ENCODE data around the gene TREX2.

TREX2 gene

DNA sequence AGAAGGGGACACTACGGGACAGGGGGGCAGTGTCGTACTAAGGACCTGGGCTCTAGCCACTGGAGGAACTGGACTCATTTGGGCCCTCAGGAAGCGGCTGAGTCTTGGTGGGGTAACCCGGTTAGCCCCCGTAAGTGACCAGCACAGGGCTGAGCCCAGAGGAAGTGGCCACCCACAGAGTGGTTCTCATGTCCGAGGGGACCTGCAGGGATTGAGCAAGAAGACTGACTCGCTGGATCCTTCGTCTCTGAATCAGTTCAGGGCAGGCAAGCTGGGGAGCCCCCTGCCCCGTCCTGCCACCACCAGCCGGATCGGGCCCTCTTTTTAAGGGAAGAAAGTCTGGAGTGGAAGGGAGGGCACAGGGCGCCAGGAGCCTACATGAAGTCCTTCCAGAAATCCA lies 48.2 kb upstream of the TREX2 start:
- Histone ChIP-seq H3K27ac (replicated peaks) (no peak overlapping the region), H3K4me3 (replicated peaks; ENCODE audit: insufficient read depth, low read length) (no peak overlapping the region), H3K27me3 (ENCODE audit: insufficient read depth, poor library complexity, severe bottlenecking) (no peaks in the 10 kb centered on the region)
- DNase-seq (ENCODE audit: low read depth in 1 of 2, low spot score in 1 of 2): no peak
- TF ChIP-seq GABPA (IDR thresholded peaks at IDR 0.05; ENCODE audit: low read depth): no peak
- TF ChIP-seq, protein P1, sequence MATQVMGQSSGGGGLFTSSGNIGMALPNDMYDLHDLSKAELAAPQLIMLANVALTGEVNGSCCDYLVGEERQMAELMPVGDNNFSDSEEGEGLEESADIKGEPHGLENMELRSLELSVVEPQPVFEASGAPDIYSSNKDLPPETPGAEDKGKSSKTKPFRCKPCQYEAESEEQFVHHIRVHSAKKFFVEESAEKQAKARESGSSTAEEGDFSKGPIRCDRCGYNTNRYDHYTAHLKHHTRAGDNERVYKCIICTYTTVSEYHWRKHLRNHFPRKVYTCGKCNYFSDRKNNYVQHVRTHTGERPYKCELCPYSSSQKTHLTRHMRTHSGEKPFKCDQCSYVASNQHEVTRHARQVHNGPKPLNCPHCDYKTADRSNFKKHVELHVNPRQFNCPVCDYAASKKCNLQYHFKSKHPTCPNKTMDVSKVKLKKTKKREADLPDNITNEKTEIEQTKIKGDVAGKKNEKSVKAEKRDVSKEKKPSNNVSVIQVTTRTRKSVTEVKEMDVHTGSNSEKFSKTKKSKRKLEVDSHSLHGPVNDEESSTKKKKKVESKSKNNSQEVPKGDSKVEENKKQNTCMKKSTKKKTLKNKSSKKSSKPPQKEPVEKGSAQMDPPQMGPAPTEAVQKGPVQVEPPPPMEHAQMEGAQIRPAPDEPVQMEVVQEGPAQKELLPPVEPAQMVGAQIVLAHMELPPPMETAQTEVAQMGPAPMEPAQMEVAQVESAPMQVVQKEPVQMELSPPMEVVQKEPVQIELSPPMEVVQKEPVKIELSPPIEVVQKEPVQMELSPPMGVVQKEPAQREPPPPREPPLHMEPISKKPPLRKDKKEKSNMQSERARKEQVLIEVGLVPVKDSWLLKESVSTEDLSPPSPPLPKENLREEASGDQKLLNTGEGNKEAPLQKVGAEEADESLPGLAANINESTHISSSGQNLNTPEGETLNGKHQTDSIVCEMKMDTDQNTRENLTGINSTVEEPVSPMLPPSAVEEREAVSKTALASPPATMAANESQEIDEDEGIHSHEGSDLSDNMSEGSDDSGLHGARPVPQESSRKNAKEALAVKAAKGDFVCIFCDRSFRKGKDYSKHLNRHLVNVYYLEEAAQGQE (IDR thresholded peaks at IDR 0.05; ENCODE audit: insufficient replicate concordance, low read depth): no peak

DNA sequence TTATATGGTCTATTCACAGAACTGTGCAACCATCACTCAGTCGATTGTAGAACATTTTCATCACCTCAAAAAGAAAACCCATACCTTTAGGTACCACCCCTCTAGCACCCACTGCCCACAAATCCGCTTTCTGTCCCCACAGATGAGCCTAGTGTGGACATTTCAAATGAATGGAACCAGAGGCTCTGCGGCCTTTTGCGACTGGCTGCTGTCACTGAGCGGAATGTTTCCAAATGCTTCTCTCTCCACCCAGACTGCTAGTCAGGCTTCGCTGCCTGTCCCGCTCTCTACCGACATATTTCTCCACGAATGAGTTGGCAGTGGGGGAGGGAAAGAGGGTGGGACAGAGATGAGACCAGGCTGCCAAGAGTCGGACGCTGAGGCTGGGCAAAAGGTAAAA lies 47.2 kb upstream of the TREX2 start:
- DNase-seq (ENCODE audit: low read depth in 1 of 2, low spot score in 1 of 2): no peak
- H3K27ac ChIP-seq (replicated peaks): no peak overlapping the region
- no peaks in the 10 kb centered on the region for H3K27me3 ChIP-seq (ENCODE audit: insufficient read depth, poor library complexity, severe bottlenecking)
- TF ChIP-seq, protein P2, sequence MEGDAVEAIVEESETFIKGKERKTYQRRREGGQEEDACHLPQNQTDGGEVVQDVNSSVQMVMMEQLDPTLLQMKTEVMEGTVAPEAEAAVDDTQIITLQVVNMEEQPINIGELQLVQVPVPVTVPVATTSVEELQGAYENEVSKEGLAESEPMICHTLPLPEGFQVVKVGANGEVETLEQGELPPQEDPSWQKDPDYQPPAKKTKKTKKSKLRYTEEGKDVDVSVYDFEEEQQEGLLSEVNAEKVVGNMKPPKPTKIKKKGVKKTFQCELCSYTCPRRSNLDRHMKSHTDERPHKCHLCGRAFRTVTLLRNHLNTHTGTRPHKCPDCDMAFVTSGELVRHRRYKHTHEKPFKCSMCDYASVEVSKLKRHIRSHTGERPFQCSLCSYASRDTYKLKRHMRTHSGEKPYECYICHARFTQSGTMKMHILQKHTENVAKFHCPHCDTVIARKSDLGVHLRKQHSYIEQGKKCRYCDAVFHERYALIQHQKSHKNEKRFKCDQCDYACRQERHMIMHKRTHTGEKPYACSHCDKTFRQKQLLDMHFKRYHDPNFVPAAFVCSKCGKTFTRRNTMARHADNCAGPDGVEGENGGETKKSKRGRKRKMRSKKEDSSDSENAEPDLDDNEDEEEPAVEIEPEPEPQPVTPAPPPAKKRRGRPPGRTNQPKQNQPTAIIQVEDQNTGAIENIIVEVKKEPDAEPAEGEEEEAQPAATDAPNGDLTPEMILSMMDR (IDR thresholded peaks at IDR 0.05; ENCODE audit: insufficient read depth, low read length): no peak
- TF ChIP-seq, protein P1 (IDR thresholded peaks at IDR 0.05; ENCODE audit: insufficient replicate concordance, low read depth): no peak
- TF ChIP-seq SPI1 (IDR thresholded peaks at IDR 0.05; ENCODE audit: borderline replicate concordance, low read depth): no peak
- TF ChIP-seq POLR2AphosphoS5 (IDR thresholded peaks at IDR 0.05; ENCODE audit: low read depth): no peak
- no peak for TF ChIP-seq GABPA (IDR thresholded peaks at IDR 0.05; ENCODE audit: low read depth)
- no peak overlapping the region for H3K4me3 ChIP-seq (replicated peaks; ENCODE audit: insufficient read depth, low read length)

DNA sequence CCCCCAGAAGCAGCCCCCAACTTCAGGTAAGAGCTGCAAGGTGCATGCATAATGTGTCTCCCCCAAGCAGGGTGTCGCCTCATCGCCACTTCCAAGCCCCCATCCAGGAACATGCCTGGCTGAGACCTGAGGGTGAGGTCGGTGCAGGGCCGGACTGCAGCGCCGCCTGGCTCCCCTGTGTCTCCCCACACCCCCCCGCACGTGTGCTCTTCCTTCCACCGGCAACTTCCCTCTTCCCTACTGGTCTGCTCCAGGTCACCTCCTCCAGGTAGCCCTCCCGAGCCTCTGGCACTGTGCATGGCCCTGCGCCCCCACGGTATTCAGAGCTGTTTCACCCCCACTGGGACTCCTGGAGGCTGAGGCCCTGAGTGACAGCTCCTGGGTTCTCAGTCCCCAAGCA lies 46.7 kb upstream of the TREX2 start:
- TF ChIP-seq POLR2AphosphoS5 (IDR thresholded peaks at IDR 0.05; ENCODE audit: low read depth) (no peak), GABPA (IDR thresholded peaks at IDR 0.05; ENCODE audit: low read depth) (no peak), SPI1 (IDR thresholded peaks at IDR 0.05; ENCODE audit: borderline replicate concordance, low read depth) (no peak)
- TF ChIP-seq, protein P2 (IDR thresholded peaks at IDR 0.05; ENCODE audit: insufficient read depth, low read length): no peak
- TF ChIP-seq, protein P1 (IDR thresholded peaks at IDR 0.05; ENCODE audit: insufficient replicate concordance, low read depth): no peak
- Histone ChIP-seq H3K4me3 (replicated peaks; ENCODE audit: insufficient read depth, low read length) (no peak overlapping the region), H3K27ac (replicated peaks) (no peak overlapping the region), H3K27me3 (ENCODE audit: insufficient read depth, poor library complexity, severe bottlenecking) (no peaks in the 10 kb centered on the region)
- DNase-seq (ENCODE audit: low read depth in 1 of 2, low spot score in 1 of 2): no peak

DNA sequence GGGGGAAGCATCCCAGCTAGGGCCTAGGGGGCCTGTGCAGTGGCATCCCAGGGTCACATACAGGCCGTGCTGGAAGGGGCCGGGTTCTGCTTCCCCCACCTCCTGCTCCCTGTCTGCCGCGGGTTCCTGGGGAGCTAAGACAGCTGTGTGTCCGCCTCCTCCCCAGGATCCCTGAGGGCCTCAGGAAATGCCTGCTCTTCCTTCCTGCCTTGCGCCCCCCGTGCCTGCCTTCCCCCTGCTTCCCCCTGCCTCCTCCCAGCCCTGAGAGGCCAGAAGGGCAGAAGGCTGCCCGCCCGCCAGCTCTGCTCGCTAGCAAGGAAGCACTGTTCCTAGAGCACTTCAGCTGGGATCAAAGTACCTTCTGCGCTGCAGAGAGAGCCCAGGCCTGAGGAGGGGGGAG lies 46.1 kb upstream of the TREX2 start:
- TF ChIP-seq, protein P1 (IDR thresholded peaks at IDR 0.05; ENCODE audit: insufficient replicate concordance, low read depth): no peak
- TF ChIP-seq POLR2AphosphoS5 (IDR thresholded peaks at IDR 0.05; ENCODE audit: low read depth) (no peak), SPI1 (IDR thresholded peaks at IDR 0.05; ENCODE audit: borderline replicate concordance, low read depth) (no peak), GABPA (IDR thresholded peaks at IDR 0.05; ENCODE audit: low read depth) (no peak)
- TF ChIP-seq, protein P2 (IDR thresholded peaks at IDR 0.05; ENCODE audit: insufficient read depth, low read length): no peak
- Histone ChIP-seq H3K27ac (replicated peaks) (no peak overlapping the region), H3K4me3 (replicated peaks; ENCODE audit: insufficient read depth, low read length) (no peak overlapping the region), H3K27me3 (ENCODE audit: insufficient read depth, poor library complexity, severe bottlenecking) (no peaks in the 10 kb centered on the region)
- no peak for DNase-seq (ENCODE audit: low read depth in 1 of 2, low spot score in 1 of 2)

Data from HL-60 (cell line).